HG03064 (cell line): ENCODE measurements around the gene IDH2.
"Not testable (repeated sequence)": the region's sequence is repeated elsewhere in the genome, so short reads cannot be mapped to it uniquely, and the experiment has no call there.

Source experiments
- ATAC-seq: cut with Tn5 transposase; IDR thresholded peaks from one replicate; pipeline ENCODE4 v1.9.1; 2021; ENCODE audit warnings: low read depth; ENCODE audit not compliant: unreplicated experiment

IDH2 gene

GRCh38 chr15:90101969-90102890 is at the start of gene IDH2:
TSS of gene IDH2 (minus strand) at chr15:90102468. CDS start at chr15:90102390, 78 bp downstream.
- ATAC-seq: peak; percentile 65

- ATAC-seq: not testable (repeated sequence)
These were observed 48.3 kb upstream of the IDH2 start for GRCh38 chr15:90150551-90150950.

DNA sequence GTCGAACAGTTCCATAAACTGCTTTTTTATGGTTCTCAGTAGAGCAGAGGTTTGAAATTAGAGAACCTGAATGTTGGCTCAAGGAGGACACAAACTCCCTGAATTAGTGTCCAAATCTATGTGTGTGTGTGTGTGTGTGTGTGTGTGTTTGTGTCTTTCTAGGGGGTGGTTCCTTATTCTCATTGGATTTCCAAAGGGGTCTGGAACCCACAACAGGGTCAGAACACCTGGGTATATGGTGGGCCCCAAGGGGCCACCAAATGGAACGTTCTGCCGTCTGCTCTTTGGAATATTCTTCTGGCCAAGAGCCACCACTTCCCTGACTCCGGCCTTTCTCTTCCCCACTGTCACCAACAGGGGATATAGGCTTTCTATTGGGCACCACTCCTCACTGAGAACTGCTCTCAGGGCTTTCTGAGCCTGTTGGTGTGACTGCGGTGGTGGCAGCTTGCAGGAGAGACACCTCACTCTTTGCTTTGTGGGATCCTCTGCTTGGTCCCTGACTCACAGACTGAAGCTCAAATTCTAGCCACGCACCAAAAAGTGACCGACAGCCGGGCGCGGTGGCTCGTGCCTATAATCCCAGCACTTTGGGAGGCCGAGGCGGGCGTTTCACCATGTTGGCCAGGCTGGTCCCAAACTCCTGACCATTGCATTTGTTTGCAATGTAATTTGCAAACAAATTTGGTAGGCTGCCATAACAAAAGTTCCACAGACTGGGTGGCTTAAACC is 47.5 kb upstream of the IDH2 start:
- ATAC-seq: no peak

GRCh38 chr15:90146198-90146761 is 44.0 kb upstream of the IDH2 start:
- ATAC-seq: not testable (repeated sequence)

GRCh38 chr15:90145761-90146160 is 43.5 kb upstream of the IDH2 start:
- ATAC-seq: no peak

DNA sequence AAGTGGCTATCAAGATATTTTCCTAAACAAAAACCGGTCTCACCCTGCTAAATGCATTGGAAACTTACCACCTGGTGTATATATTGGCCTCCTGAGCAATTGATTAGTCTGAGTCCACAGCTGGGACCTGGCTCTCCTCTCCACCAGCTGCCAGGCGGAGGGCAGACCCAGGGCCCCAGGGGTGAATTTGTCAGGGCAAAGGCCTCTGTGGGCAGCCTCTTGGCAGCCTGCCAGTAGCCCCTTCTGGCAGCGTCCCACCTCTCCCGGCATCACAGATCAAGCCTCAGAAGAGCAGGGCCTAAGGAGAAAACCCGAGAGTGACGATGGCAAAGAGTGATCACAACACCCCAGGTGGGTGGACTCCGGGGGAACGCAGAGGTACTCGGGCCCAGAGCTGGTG is 43.0 kb upstream of the IDH2 start:
- ATAC-seq: no peak

GRCh38 chr15:90143166-90143655 is 40.9 kb upstream of the IDH2 start:
- ATAC-seq: no peak

DNA sequence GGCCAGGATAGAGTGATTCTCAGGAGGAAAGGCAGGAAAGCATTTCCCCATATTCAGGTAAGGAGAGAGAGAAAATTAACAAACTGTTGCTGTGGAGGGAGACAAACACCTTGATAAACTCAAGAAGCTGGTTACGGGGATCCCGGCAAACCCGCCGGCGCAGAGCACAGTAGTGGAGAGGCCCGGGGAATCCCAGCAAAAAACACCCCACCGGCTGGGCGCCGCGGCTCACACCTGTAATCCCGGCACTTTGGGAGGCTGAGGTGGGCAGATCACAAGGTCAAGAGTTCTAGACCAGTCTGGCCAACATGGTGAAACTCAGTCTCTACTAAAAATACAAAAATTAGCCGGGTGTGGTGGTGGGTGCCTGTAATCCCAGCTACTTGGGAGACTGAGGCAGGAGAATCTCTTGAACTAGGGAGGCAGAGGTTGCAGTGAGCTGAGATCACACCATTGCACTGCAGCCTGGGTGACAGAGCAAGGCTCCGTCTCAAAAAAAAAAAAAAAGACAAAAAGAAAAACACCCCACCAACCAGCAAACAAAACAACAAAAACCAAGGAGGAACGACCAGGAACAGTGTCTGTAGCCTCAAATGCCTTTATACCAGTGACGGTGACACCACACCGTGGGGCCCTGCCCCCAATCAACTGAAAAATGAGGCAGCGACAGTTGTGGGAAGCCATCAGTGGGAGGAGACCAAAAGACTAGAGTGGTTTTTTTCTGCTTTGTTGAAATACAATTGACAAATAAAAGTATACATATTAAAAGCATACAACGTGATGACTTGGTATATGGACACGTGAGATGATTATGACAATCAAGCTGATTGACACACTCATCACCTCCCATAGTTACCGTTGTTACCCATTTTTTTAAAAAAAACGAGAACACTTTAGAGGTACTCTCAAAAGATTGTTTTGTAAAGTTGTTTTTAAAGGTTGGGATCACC is 40.2 kb upstream of the IDH2 start:
- ATAC-seq: no peak

DNA sequence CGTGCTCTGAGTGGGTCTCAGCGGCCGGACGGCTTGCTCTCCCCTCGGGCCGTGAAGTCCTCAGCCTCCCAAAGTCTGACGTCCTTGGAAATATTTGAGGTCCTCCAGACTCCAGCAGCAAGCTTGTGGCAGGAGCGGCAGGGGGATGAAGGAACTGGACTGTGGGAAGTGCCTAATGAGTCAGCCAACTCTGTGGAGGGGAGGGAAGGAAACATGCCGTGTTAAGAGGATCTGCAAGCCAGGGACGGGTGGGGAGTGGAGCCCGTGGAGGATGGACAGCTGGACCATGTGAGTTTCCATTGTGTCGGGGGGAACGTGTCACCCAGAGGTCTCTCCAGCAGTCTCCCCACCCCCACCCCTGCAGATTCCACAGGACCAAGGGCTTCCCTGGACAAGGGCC is 39.4 kb upstream of the IDH2 start:
- ATAC-seq: no peak

- not testable (repeated sequence) for ATAC-seq
These were observed 37.3 kb upstream of the IDH2 start for GRCh38 chr15:90139549-90139948.

DNA sequence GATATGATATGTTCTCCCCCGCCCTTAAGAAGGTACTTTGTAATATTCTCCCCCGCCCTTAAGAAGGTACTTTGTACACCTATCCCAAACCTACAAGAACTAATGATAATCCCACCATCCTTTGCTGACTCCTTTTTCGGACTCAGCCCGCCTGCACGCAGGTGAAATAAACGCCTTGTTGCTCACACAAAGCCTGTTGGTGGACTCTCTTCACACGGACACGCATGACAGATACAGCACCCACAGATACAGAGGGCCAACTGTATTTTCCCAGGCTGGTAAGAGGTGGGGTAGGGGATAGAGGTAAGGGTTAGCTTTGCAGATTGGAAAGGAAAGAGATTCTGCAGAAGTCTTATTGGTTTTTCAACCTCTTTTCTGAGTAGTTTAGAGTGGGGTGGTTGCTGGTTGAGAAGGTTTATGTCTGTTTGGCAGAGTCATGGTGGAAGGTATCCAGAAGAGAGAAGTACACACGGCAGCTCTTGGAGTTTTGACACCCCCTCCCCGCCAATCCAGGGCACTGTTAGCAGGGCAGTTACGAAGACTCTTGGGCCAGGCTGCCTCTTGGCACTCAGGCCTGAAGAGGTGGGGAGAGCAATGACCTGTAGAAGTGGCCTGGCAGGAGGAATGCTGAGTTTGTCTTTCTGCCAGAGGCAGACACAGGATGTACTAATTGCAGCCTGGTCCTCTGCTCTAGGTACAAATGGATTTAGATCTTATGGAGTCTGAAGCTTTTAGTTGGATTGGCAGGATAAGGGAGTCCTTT is 36.0 kb upstream of the IDH2 start:
- ATAC-seq: no peak

GRCh38 chr15:90132437-90132836 is 30.2 kb upstream of the IDH2 start:
- ATAC-seq: no peak

DNA sequence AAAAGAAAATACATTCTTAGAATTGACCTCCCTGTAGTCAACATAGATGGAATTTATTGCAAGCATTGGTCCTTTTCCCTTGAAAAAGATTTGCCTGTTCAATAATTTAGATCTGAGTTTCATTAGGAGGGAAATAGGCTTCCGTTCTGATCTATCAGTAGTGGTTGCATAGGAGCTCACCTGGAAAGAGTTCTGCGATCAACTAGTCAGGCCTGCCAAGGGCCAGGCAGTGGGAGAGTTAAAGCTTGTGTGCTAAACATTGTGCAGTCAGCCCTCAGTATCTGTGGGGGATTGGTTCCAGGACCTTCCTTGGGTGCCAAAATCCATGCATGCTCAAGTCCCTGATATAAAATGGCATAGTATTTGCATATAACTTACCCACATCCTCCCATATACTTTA is 29.6 kb upstream of the IDH2 start:
- ATAC-seq: no peak

GRCh38 chr15:90130291-90130690 is 28.0 kb upstream of the IDH2 start:
- ATAC-seq: no peak

DNA sequence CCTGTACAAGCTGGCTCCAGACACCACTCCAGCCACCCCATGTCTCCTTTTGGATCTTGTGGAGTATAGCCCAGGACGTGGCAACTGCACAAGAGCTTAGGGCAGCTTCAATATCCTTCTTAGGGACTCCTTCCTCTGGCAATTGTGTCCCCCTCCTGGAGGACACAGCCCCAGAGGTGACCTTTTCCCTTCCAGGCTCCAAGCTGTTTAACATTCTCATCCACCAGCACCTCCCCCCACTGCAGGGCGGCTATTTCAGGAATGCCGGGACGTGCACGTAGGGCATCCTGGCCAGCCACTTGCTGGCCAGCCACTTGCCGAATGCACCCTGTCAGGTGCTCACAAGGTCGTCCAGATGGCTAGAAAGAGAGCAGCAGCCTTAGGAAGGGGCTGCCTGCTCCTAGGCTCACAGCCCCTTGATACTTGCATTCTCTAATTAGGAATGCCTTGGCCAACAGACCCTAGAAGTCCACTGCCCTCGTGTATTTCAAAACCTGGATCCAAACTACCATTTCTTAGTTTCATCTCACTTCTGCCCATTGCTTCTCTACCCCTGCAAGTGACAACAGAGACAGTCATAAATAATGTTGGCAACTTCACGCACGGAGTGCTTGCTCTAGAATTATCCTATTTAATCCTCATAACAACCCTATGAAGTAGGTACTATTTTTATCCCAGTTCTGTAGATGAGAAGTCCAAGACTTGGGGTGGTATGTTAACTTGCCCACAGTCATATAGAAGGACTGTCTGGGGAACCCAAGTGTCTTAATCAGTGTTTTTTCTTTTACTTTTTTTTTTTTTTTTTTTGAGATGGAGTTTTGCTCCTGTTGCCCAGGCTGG is 24.5 kb upstream of the IDH2 start:
- ATAC-seq: no peak

GRCh38 chr15:90126022-90126421 is 23.8 kb upstream of the IDH2 start:
- ATAC-seq: no peak

DNA sequence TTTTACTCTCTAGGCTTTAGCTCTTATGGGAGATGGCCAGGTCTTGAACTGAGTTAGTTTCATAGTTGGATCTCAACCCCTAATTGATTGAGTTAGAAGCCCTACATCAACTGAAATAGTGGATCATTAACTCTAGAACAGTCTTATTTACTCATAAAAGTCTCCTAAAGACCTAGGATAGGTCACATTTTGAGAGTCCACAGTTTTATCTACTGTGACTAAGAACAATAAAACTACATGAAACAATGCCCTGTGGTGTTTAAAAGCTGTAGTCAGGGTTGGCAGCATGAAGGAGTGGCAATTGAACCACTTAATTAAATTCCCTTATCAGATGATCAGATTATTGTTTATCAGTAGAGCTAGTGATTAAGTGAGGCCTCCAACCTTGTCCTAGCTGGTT is 22.2 kb upstream of the IDH2 start:
- no peak for ATAC-seq

GRCh38 chr15:90121086-90121485 is 18.8 kb upstream of the IDH2 start:
- no peak for ATAC-seq

- no peak for ATAC-seq
These were observed 17.1 kb upstream of the IDH2 start for GRCh38 chr15:90119367-90119766.
